ENCODE data around the gene SSRP1.

DNA sequence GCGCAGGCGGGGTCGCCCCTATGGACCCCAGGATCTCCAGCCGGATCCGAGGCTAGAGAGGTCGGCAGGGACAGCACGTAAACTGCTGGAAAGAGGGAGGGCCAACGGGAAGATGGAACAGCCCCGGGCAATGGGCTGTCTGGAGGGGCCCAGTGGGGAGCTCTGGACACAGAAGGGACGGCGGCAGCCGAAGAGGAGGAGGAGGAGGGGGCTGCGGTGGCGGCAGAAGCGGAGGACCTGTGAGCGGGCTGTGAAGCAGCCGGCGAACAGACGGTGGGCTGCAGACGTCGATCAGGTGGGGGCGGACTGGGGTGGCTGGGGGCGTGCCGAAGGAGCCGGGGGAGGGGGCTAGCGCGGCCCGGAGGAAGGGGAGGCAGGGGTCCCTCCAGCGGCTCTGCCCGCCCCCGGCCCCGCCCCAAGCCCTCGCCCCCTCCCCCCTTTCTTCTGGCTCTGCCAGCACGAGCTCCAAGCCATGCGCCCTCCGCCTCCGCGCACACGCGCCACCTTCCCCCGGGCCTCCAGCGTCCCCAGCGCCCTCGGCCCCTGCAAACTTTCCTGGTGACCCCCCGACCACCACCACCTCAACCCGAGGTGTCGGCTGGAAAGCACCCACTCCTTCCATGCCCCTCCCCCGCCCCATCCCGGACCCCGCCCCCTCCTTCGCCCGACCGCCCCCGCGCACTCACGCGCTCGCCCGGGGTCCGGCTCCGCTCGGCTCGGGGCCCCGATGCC, 11.4 kb downstream of the SSRP1 start:
- TF ChIP-seq, protein P1, sequence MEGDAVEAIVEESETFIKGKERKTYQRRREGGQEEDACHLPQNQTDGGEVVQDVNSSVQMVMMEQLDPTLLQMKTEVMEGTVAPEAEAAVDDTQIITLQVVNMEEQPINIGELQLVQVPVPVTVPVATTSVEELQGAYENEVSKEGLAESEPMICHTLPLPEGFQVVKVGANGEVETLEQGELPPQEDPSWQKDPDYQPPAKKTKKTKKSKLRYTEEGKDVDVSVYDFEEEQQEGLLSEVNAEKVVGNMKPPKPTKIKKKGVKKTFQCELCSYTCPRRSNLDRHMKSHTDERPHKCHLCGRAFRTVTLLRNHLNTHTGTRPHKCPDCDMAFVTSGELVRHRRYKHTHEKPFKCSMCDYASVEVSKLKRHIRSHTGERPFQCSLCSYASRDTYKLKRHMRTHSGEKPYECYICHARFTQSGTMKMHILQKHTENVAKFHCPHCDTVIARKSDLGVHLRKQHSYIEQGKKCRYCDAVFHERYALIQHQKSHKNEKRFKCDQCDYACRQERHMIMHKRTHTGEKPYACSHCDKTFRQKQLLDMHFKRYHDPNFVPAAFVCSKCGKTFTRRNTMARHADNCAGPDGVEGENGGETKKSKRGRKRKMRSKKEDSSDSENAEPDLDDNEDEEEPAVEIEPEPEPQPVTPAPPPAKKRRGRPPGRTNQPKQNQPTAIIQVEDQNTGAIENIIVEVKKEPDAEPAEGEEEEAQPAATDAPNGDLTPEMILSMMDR (IDR thresholded peaks at IDR 0.05), result no peak
- TF ChIP-seq POLR2A (IDR thresholded peaks at IDR 0.05), result no peak

All from thyroid gland (tissue), 4 donors.